Measurements from ENCODE around the gene TSC22D1. TPM values are rescaled to one million over a fixed set of nuclear protein-coding genes. Genes with fewer than 3 reads are reported as not detected.
"Not testable (repeated sequence)": the region's sequence is repeated elsewhere in the genome, so short reads cannot be mapped to it uniquely, and the experiment has no call there.

TSC22D1 gene
- total RNA-seq, 1 donor from 2014 or later: 97.7 TPM

DNA sequence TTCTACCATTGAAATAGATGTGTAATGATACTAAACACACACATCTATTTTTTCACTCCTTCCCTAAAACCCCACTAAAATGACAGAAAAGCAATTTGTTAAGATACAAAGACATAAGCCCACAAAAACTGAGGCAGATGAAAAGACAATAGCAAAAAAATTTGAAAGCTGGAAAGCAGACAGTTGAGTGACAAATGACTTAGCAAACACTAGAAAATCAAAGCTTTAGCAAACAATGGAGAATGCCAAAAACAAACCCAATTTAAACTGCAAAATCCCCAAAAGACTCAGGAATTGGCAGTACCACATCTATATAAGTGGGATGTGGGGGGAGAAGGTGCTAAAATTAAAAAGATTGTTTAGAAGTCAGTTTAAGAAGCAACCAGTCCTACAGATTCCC, 9.5 kb downstream of the TSC22D1 start:
- Histone ChIP-seq H3K36me3 (no peaks in the 10 kb centered on the region), H3K4me1 (peaks cover 0 to 5% of the 10 kb centered on the region in 2 donors), H3K9me3 (no peaks in the 10 kb centered on the region), H3K4me3 (no peak overlapping the region), H3K27me3 (no peaks in the 10 kb centered on the region), H3K27ac (no peak overlapping the region)
- DNase-seq (ENCODE audit: low spot score in 2 of 2): no peak
- TF ChIP-seq, protein P1, sequence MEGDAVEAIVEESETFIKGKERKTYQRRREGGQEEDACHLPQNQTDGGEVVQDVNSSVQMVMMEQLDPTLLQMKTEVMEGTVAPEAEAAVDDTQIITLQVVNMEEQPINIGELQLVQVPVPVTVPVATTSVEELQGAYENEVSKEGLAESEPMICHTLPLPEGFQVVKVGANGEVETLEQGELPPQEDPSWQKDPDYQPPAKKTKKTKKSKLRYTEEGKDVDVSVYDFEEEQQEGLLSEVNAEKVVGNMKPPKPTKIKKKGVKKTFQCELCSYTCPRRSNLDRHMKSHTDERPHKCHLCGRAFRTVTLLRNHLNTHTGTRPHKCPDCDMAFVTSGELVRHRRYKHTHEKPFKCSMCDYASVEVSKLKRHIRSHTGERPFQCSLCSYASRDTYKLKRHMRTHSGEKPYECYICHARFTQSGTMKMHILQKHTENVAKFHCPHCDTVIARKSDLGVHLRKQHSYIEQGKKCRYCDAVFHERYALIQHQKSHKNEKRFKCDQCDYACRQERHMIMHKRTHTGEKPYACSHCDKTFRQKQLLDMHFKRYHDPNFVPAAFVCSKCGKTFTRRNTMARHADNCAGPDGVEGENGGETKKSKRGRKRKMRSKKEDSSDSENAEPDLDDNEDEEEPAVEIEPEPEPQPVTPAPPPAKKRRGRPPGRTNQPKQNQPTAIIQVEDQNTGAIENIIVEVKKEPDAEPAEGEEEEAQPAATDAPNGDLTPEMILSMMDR (IDR thresholded peaks at IDR 0.05): no peak
- intact Hi-C loops (cut with DNase I): no loop called here

DNA sequence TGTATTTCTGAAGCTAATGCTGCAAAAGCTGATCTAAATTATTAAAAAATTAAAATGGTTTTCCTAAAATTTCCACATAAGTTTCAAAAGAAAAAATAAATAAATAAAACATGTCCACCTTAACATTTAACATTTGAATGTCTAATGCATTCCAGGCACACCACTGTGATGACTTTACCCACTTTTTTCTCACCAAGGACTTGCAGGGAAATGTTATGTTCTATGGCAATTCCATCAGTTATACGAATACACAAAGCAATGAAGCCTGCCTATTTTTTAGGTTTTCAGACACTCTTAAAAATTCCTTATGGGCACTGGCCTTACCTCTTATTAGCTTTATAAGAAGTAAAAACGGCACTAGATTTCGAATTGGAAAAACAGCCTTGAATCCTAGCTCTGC, 10.2 kb downstream of the TSC22D1 start:
- no peak overlapping the region for H3K4me3 ChIP-seq
- H3K9me3 ChIP-seq: no peaks in the 10 kb centered on the region
- intact Hi-C loops (cut with DNase I): no loop called here
- no peak overlapping the region for H3K27ac ChIP-seq
- no peak for DNase-seq (ENCODE audit: low spot score in 2 of 2)
- H3K4me1 ChIP-seq: peaks cover 0 to 5% of the 10 kb centered on the region in 2 donors
- H3K36me3 ChIP-seq: no peaks in the 10 kb centered on the region
- TF ChIP-seq, protein P1 (IDR thresholded peaks at IDR 0.05): no peak
- no peaks in the 10 kb centered on the region for H3K27me3 ChIP-seq

GRCh38 chr13:44564936-44565335, 11.2 kb downstream of the TSC22D1 start:
- no peak overlapping the region for H3K27ac ChIP-seq
- no peaks in the 10 kb centered on the region for H3K36me3 ChIP-seq
- H3K9me3 ChIP-seq: no peaks in the 10 kb centered on the region
- H3K4me1 ChIP-seq: peaks cover 0 to 5% of the 10 kb centered on the region in 2 donors
- no peak for DNase-seq (ENCODE audit: low spot score in 2 of 2)
- no peak overlapping the region for H3K4me3 ChIP-seq
- H3K27me3 ChIP-seq: no peaks in the 10 kb centered on the region
- TF ChIP-seq, protein P1 (IDR thresholded peaks at IDR 0.05): no peak
- intact Hi-C loops (cut with DNase I): no loop called here

DNA sequence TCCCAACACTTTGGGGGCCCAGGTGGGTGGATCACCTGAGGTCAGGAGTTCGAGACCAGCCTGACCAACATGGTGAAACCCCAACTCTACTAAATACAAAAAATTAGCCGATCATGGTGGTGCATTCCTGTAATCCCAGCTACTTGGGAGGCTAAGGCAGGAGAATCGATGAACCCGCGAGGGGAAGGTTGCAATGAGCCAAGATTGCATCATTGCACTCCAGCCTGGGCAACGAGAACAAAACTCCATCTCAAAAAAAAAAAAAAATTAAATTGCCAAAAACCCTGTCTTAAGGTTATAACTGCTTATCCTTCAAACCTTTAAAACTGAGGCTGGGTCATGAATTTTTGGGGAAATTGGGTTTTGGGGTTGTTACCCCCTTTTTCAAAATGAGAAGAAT, 13.3 kb downstream of the TSC22D1 start:
- H3K4me3 ChIP-seq; H3K4me1 ChIP-seq; DNase-seq (ENCODE audit: low spot score in 2 of 2); H3K27ac ChIP-seq; H3K36me3 ChIP-seq; H3K9me3 ChIP-seq; intact Hi-C loops (cut with DNase I); H3K27me3 ChIP-seq: not testable (repeated sequence)

GRCh38 chr13:44561351-44561750, 14.8 kb downstream of the TSC22D1 start:
- Histone ChIP-seq H3K4me1 (no peaks in the 10 kb centered on the region), H3K27ac (no peak overlapping the region), H3K4me3 (no peak overlapping the region), H3K36me3 (peaks cover 3 to 4% of the 10 kb centered on the region in 2 donors), H3K27me3 (no peaks in the 10 kb centered on the region), H3K9me3 (no peaks in the 10 kb centered on the region)
- no peak for DNase-seq (ENCODE audit: low spot score in 2 of 2)
- intact Hi-C loops (cut with DNase I): no loop called here
- TF ChIP-seq, protein P1 (IDR thresholded peaks at IDR 0.05): no peak

- H3K27ac ChIP-seq: no peak overlapping the region
- no peaks in the 10 kb centered on the region for H3K27me3 ChIP-seq
- no peaks in the 10 kb centered on the region for H3K9me3 ChIP-seq
- no peak for DNase-seq (ENCODE audit: low spot score in 2 of 2)
- peaks cover 3 to 7% of the 10 kb centered on the region in 2 donors for H3K36me3 ChIP-seq
- intact Hi-C loops (cut with DNase I): no loop called here
- H3K4me1 ChIP-seq: no peaks in the 10 kb centered on the region
- H3K4me3 ChIP-seq: no peak overlapping the region
- TF ChIP-seq, protein P1 (IDR thresholded peaks at IDR 0.05): no peak
Measured at GRCh38 chr13:44557986-44558385, 18.1 kb downstream of the TSC22D1 start.
